ENCODE measurements around the gene SKP1. TPM values are rescaled to one million over a fixed set of nuclear protein-coding genes. Genes with fewer than 3 reads are reported as not detected.
A peak's percentile ranks its signal among the peaks of the same experiment; 100 is the strongest.
"Not testable (repeated sequence)": the region's sequence is repeated elsewhere in the genome, so short reads cannot be mapped to it uniquely, and the experiment has no call there.

The SKP1 gene
- total RNA-seq, 1 donor from 2014 or later, result 758 TPM

DNA sequence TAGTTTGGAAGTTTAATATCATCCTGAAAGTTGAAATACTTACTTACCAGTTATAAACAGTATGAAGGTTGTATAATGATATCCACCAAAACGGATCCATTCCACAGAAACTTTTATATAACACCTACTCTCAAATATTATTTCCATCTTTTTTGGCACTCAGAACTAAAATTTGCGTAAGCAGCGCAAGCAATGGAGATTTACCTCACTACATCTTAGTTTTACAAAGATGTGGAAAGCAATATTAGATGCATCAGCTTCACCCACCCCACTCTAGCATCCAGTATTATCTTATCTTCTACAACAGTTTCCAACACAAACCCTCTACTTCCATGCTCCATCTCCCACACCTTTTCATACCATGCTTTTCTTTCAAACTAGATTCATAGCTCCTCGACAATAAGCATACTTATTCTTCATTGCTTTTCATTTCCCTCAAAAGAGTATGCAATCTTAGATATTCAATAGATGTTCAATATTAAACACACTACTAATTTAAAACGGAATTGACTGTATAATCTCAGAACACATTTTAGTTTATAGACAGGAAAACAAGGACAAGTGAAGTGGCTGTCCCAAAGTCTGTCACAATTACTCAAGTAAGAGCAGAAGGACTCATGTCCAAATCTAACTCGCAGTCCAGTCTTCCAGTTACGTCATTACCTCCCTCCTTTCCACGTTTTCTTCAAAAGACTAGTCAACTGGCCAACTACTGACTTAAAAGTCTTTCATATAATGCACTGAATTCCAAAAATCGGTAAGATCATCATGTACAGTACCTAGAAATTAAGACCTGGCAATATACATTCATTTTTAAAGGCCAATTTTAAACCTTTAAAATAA is 46.9 kb upstream of the SKP1 start:
- peaks cover 72% of the 10 kb centered on the region for H4K20me1 ChIP-seq (ENCODE audit: low read depth)

DNA sequence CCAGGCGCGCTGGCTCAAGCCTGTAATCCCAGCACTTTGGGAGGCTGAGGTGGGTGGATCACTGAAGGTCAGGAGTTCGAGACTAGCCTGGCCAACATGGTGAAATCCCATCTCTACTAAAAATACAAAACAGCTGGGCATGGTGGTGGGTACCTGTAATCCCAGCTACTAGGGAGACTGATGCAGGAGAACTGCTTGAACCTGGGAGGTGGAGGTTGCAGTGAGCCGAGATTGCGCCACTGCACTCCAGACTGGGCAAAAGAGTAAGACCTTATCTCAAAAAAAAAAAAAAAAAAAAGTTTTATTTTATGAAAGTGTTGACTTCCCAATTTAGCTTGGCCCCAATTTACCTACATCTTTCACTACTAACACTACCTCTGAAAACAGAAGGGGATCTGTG is 44.9 kb upstream of the SKP1 start:
- not testable (repeated sequence) for H3K4me3 Mint-ChIP-seq, H3K4me2 ChIP-seq, H3K27ac Mint-ChIP-seq

More for the DNA sequence above, 46.9 kb upstream of the SKP1 start:
- no peak overlapping the region for H2AFZ ChIP-seq (replicated peaks)
- no peak overlapping the region for H3K27ac ChIP-seq
- peaks cover 14% of the 10 kb centered on the region for H3F3A ChIP-seq (ENCODE audit: low read depth)
- Mint-ChIP-seq H3K27me3 (ENCODE audit: insufficient read depth, low read depth) (peaks cover 7% of the 10 kb centered on the region), H3K36me3 (peaks cover 42% of the 10 kb centered on the region), H3K27ac (no peak overlapping the region), H3K4me3 (peak overlapping the region; percentile 91), H3K4me1 (peaks cover 41% of the 10 kb centered on the region), H3K9me3 (peaks cover 16% of the 10 kb centered on the region)
- TF ChIP-seq EZH2phosphoT487 (IDR thresholded peaks at IDR 0.05), result no peak
- no peak for TF ChIP-seq EZH2 (IDR thresholded peaks at IDR 0.05)
- TF ChIP-seq, protein P1, sequence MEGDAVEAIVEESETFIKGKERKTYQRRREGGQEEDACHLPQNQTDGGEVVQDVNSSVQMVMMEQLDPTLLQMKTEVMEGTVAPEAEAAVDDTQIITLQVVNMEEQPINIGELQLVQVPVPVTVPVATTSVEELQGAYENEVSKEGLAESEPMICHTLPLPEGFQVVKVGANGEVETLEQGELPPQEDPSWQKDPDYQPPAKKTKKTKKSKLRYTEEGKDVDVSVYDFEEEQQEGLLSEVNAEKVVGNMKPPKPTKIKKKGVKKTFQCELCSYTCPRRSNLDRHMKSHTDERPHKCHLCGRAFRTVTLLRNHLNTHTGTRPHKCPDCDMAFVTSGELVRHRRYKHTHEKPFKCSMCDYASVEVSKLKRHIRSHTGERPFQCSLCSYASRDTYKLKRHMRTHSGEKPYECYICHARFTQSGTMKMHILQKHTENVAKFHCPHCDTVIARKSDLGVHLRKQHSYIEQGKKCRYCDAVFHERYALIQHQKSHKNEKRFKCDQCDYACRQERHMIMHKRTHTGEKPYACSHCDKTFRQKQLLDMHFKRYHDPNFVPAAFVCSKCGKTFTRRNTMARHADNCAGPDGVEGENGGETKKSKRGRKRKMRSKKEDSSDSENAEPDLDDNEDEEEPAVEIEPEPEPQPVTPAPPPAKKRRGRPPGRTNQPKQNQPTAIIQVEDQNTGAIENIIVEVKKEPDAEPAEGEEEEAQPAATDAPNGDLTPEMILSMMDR (IDR thresholded peaks at IDR 0.05), result no peak
- H3K9me3 ChIP-seq (ENCODE audit: low read depth), result no peaks in the 10 kb centered on the region
- no peaks in the 10 kb centered on the region for H3K27me3 ChIP-seq
- peaks cover 31% of the 10 kb centered on the region for H3K4me1 ChIP-seq
- peak overlapping the region; percentile 92 for H3K4me3 ChIP-seq
- DNase-seq (ENCODE audit: low spot score), result no peak
- peak overlapping the region; percentile 87 for H3K4me2 ChIP-seq
- H3K9ac ChIP-seq, result peak overlapping the region; percentile 99
- no peaks in the 10 kb centered on the region for H3K36me3 ChIP-seq
- peaks cover 80% of the 10 kb centered on the region for H3K79me2 ChIP-seq (ENCODE audit: low read depth)

DNA sequence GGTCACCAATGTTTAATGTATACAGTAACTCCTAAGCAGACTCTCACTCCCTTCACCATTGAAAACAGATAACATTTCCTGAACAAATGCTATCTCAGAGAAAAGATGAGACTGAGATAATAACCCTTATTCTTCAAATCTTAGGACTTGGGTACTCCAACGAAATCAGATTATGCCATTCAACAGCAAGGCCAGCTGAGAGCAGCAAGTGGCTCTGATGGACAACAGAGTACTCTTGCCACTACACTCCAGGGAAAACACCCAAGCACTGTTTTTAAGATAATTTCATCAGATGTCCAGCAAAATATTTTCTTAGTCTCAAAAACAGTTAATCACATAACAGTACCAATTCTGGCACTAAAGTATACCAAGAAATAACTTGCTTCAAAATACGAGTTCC is 39.0 kb upstream of the SKP1 start:
- TF ChIP-seq EZH2 (IDR thresholded peaks at IDR 0.05) (no peak), EZH2phosphoT487 (IDR thresholded peaks at IDR 0.05) (no peak)
- TF ChIP-seq, protein P1 (IDR thresholded peaks at IDR 0.05), result no peak
- Mint-ChIP-seq H3K27me3 (ENCODE audit: insufficient read depth, low read depth) (peaks cover 12% of the 10 kb centered on the region), H3K4me3 (no peak overlapping the region), H3K36me3 (peaks cover 61% of the 10 kb centered on the region), H3K9me3 (peaks cover 64% of the 10 kb centered on the region), H3K27ac (no peak overlapping the region), H3K4me1 (no peaks in the 10 kb centered on the region)
- H3K9me3 ChIP-seq (ENCODE audit: low read depth), result no peaks in the 10 kb centered on the region
- H3K4me1 ChIP-seq, result no peaks in the 10 kb centered on the region
- H3F3A ChIP-seq (ENCODE audit: low read depth), result no peaks in the 10 kb centered on the region
- no peak overlapping the region for H3K9ac ChIP-seq
- no peak overlapping the region for H3K27ac ChIP-seq
- no peak overlapping the region for H3K4me3 ChIP-seq
- peaks cover 97% of the 10 kb centered on the region for H4K20me1 ChIP-seq (ENCODE audit: low read depth)
- H3K4me2 ChIP-seq, result no peak overlapping the region
- no peaks in the 10 kb centered on the region for H3K27me3 ChIP-seq
- no peak overlapping the region for H2AFZ ChIP-seq (replicated peaks)
- H3K36me3 ChIP-seq, result peaks cover 9% of the 10 kb centered on the region
- peaks cover 100% of the 10 kb centered on the region for H3K79me2 ChIP-seq (ENCODE audit: low read depth)
- no peak for DNase-seq (ENCODE audit: low spot score)

More for the DNA sequence above, 44.9 kb upstream of the SKP1 start:
- H3K9me3 ChIP-seq (ENCODE audit: low read depth); H3F3A ChIP-seq (ENCODE audit: low read depth); H3K27me3 ChIP-seq; H3K27me3 Mint-ChIP-seq (ENCODE audit: insufficient read depth, low read depth); DNase-seq (ENCODE audit: low spot score); H3K9ac ChIP-seq; H3K36me3 ChIP-seq; H3K27ac ChIP-seq; H3K4me3 ChIP-seq; H2AFZ ChIP-seq (replicated peaks): not testable (repeated sequence)
- peaks cover 54% of the 10 kb centered on the region for H3K36me3 Mint-ChIP-seq
- peaks cover 91% of the 10 kb centered on the region for H4K20me1 ChIP-seq (ENCODE audit: low read depth)
- H3K79me2 ChIP-seq (ENCODE audit: low read depth), result peaks cover 96% of the 10 kb centered on the region
- peaks cover 30% of the 10 kb centered on the region for H3K4me1 Mint-ChIP-seq
- H3K9me3 Mint-ChIP-seq, result peaks cover 30% of the 10 kb centered on the region
- peaks cover 21% of the 10 kb centered on the region for H3K4me1 ChIP-seq

DNA sequence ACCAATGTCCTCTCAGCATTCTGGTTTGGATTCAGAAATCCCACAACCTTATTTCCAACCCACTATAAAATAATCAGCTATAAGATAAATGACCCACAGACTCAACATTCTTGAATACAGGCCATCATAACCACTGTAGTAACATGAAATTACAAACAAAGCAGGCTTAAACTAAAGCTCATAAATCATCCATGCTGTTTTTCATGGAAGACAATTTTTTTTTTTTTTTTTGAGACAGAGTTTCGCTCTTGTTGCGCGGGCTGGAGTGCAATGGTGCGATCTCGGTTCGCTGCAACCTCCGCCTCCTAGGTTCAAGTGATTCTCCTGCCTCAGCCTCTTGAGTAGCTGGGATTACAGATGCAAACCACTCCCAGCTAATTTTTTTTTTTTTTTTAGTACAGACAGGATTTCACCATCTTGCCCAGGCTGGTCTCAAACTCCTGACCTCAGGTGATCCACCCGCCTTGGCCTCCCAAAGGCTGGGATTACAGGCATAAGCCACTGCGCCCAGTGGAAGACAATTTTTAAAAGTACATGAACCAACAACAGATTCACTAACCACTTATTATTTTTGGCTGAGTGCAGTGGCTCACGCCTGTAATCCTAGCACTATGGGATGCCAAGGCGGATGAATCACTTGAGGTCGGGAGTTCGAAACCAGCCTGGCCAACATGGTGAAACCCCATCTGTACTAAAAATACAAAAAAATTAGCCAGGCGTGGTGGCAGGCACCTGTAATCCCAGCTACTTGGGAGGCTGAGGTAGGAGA is 34.7 kb upstream of the SKP1 start:
- H3K27me3 Mint-ChIP-seq (ENCODE audit: insufficient read depth, low read depth); H3K27me3 ChIP-seq; H3K9me3 ChIP-seq (ENCODE audit: low read depth); H2AFZ ChIP-seq (replicated peaks); H3K9ac ChIP-seq; H3K36me3 ChIP-seq; H3F3A ChIP-seq (ENCODE audit: low read depth); H3K4me3 Mint-ChIP-seq; H3K4me1 Mint-ChIP-seq; H3K4me2 ChIP-seq; H3K4me1 ChIP-seq; DNase-seq (ENCODE audit: low spot score); H3K27ac Mint-ChIP-seq; H3K4me3 ChIP-seq; H3K27ac ChIP-seq: not testable (repeated sequence)
- peaks cover 38% of the 10 kb centered on the region for H3K9me3 Mint-ChIP-seq
- Histone ChIP-seq H4K20me1 (ENCODE audit: low read depth) (peaks cover 97% of the 10 kb centered on the region), H3K79me2 (ENCODE audit: low read depth) (peaks cover 100% of the 10 kb centered on the region)
- peaks cover 40% of the 10 kb centered on the region for H3K36me3 Mint-ChIP-seq

All from neural progenitor cell (in vitro differentiated cells).